OCI-LY7 (cell line): ENCODE data around the gene MIP. TPM values are rescaled to one million over a fixed set of nuclear protein-coding genes. Genes with fewer than 3 reads are reported as not detected.

ENCODE experiments used
- BruUV-seq: library from RNA; stranded (reverse); fragments of 400-500 nt; replicated peaks from 2 replicates; lab custom pipeline; 2021; lab: Mats Ljungman, UMichigan
- CTCF ChIA-PET: fragments of 300-600 bp; sonication (Branson Sonifier 250); formaldehyde crosslinking; loops from one replicate; lab custom pipeline; 2022; ENCODE audit warnings: antibody characterized with exemption; ENCODE audit not compliant: unreplicated experiment; lab: Charles Lee
- POLR2A ChIA-PET: fragments of 300-600 bp; sonication (Branson Sonifier 250); formaldehyde crosslinking; loops from one replicate; lab custom pipeline; 2022; ENCODE audit warnings: antibody characterized with exemption; lab: Charles Lee
- DNase-seq: peaks from one replicate; pipeline ENCODE4 v3.0.0-alpha.2; 2015; ENCODE audit warnings: low spot score
- H2AFZ ChIP-seq: fragments of 200-600 bp; sonication (generic), shearing (Covaris generic); 2 replicates; pipeline ENCODE4 v1.6.1; 2014; ENCODE audit warnings: mild to moderate bottlenecking, antibody characterized with exemption, low read length, moderate library complexity
- H3K27ac ChIP-seq: fragments of 200-600 bp; sonication (generic); 2 replicates; pipeline ENCODE4 v1.5.1; 2014; ENCODE audit warnings: mixed run types, low read depth, mild to moderate bottlenecking, moderate library complexity, low read length, inconsistent platforms; ENCODE audit not compliant: poor library complexity, severe bottlenecking
- H3K36me3 ChIP-seq: fragments of 200-600 bp; sonication (generic); 2 replicates; pipeline ENCODE4 v1.6.1; 2014; ENCODE audit warnings: mild to moderate bottlenecking, antibody characterized with exemption, low read length, moderate library complexity, mixed read lengths; ENCODE audit not compliant: insufficient read depth
- H3K4me1 ChIP-seq: fragments of 200-600 bp; sonication (generic); 2 replicates; pipeline ENCODE4 v1.5.1; 2014; ENCODE audit warnings: mild to moderate bottlenecking, low read length; ENCODE audit not compliant: insufficient read depth, poor library complexity, severe bottlenecking
- H3K4me2 ChIP-seq: fragments of 200-600 bp; sonication (generic); 2 replicates; pipeline ENCODE4 v1.6.1; 2014; ENCODE audit warnings: mild to moderate bottlenecking, low read length
- H3K4me3 ChIP-seq: fragments of 200-600 bp; sonication (generic); 2 replicates; pipeline ENCODE4 v1.5.1; 2014; ENCODE audit warnings: mild to moderate bottlenecking, low read depth, low read length; ENCODE audit not compliant: poor library complexity, severe bottlenecking
- H3K79me2 ChIP-seq: fragments of 200-600 bp; sonication (generic); 2 replicates; pipeline ENCODE4 v1.6.1; 2016; ENCODE audit warnings: low read depth, mild to moderate bottlenecking, low read length, moderate library complexity, mixed read lengths; ENCODE audit not compliant: insufficient read depth
- H3K9me2 ChIP-seq: fragments of 200-600 bp; sonication (generic); 2 replicates; pipeline ENCODE4 v1.6.1; 2016; ENCODE audit warnings: mild to moderate bottlenecking, low read length, mixed read lengths; ENCODE audit not compliant: insufficient read depth
- H3K9me3 ChIP-seq: fragments of 200-600 bp; sonication (generic); 2 replicates; pipeline ENCODE4 v1.6.1; 2014; ENCODE audit warnings: mild to moderate bottlenecking, mixed run types, low read length, mixed read lengths
- H4K20me1 ChIP-seq: fragments of 200-600 bp; sonication (generic); 2 replicates; pipeline ENCODE4 v1.6.1; 2014; ENCODE audit warnings: mild to moderate bottlenecking, antibody characterized with exemption, low read length, moderate library complexity, mixed read lengths; ENCODE audit not compliant: insufficient read depth
- CTCF ChIP-seq: fragments of 200-600 bp; sonication (generic); conservative IDR thresholded peaks from 2 replicates; pipeline ENCODE4 v1.5.1; 2014; ENCODE audit warnings: mild to moderate bottlenecking, antibody characterized with exemption, low read length, moderate library complexity, mixed read lengths
- EZH2phosphoT487 ChIP-seq: fragments of 200-600 bp; sonication (generic); IDR thresholded peaks from 2 replicates; pipeline ENCODE4 v1.6.1; 2018; ENCODE audit warnings: low read depth, borderline replicate concordance, mild to moderate bottlenecking, mixed run types, antibody characterized with exemption, low read length, moderate library complexity, mixed read lengths
- intact Hi-C: fragments of 100-400 bp; cut with micrococcal nuclease; formaldehyde crosslinking; loops from one replicate; pipeline ENCODE4 v1.10.0; 2022; ENCODE audit not compliant: unreplicated experiment
- total RNA-seq, 2 experiments: library from RNA; depleted of rRNA in 1 of 2; stranded (reverse); fragments of >200 nt in 1 of 2; shearing (Covaris generic) in 1 of 2; gene quantifications; 2 replicates each; pipeline ENCODE4 v1.2.3, GENCODE V29; 2014 to 2022

The MIP gene
- total RNA-seq, 2 experiments from 2014 or later = 0.57 TPM; not detected in 1

GRCh38 chr12:56420411-56420810, 34.0 kb downstream of the MIP start:
- intact Hi-C loops = no loop called here
- no peaks in the 10 kb centered on the region for H3K9me3 ChIP-seq
- DNase-seq = no peak
- no peak overlapping the region for H3K4me3 ChIP-seq
- H3K27ac ChIP-seq = no peak overlapping the region
- no peaks in the 10 kb centered on the region for H4K20me1 ChIP-seq
- TF ChIP-seq EZH2phosphoT487 = no peak
- H3K9me2 ChIP-seq = no peaks in the 10 kb centered on the region
- POLR2A ChIA-PET = interaction anchor here (0.6 kb wide), 1 partner anchor 358 kb away, joined by 3 read pairs; no protein-coding TSS in a partner anchor
- H3K36me3 ChIP-seq = peaks cover 98% of the 10 kb centered on the region
- no peaks in the 10 kb centered on the region for H3K4me1 ChIP-seq
- CTCF ChIA-PET = no interaction called here
- H2AFZ ChIP-seq = no peak overlapping the region
- no peaks in the 10 kb centered on the region for H3K79me2 ChIP-seq
- no TSS peak for BruUV-seq
- H3K4me2 ChIP-seq = no peak overlapping the region

GRCh38 chr12:56417739-56418138, 36.7 kb downstream of the MIP start:
- H3K4me3 ChIP-seq = no peak overlapping the region
- no peaks in the 10 kb centered on the region for H4K20me1 ChIP-seq
- H3K4me2 ChIP-seq = no peak overlapping the region
- no peaks in the 10 kb centered on the region for H3K4me1 ChIP-seq
- no peaks in the 10 kb centered on the region for H3K9me2 ChIP-seq
- H3K79me2 ChIP-seq = no peaks in the 10 kb centered on the region
- BruUV-seq = no TSS peak
- no peak for DNase-seq
- intact Hi-C loops = no loop called here
- no peaks in the 10 kb centered on the region for H3K9me3 ChIP-seq
- ChIA-PET CTCF (interaction anchor here (0.5 to 1.2 kb wide), 2 partner anchors 56 to 79 kb away, joined by 3 to 4 read pairs; partner anchors contain the start of gene IL23A), POLR2A (interaction anchor here (0.6 to 1.1 kb wide), 4 partner anchors 18 to 57 kb away, joined by 3 to 5 read pairs (median 4); no protein-coding TSS in a partner anchor)
- H2AFZ ChIP-seq = no peak overlapping the region
- H3K27ac ChIP-seq = no peak overlapping the region
- TF ChIP-seq CTCF (no peak), EZH2phosphoT487 (no peak)
- peaks cover 95% of the 10 kb centered on the region for H3K36me3 ChIP-seq

GRCh38 chr12:56414401-56414800, 40.1 kb downstream of the MIP start:
- Histone ChIP-seq H3K4me1 (no peaks in the 10 kb centered on the region), H3K79me2 (no peaks in the 10 kb centered on the region), H3K9me2 (no peaks in the 10 kb centered on the region), H3K9me3 (no peaks in the 10 kb centered on the region), H3K36me3 (peaks cover 73% of the 10 kb centered on the region), H3K4me2 (no peak overlapping the region), H3K4me3 (no peak overlapping the region), H4K20me1 (no peaks in the 10 kb centered on the region), H2AFZ (no peak overlapping the region), H3K27ac (no peak overlapping the region)
- TF ChIP-seq CTCF = no peak
- TF ChIP-seq EZH2phosphoT487 = no peak
- intact Hi-C loops = no loop called here
- no peak for DNase-seq
- CTCF ChIA-PET = no interaction called here
- no TSS peak for BruUV-seq
- POLR2A ChIA-PET = no interaction called here
